WTC11 (cell line): ENCODE measurements around the gene ZIC2. TPM values are rescaled to one million over a fixed set of nuclear protein-coding genes. Genes with fewer than 3 reads are reported as not detected.

Source experiments
- ATAC-seq: fragments of 200-7000 bp; cut with Tn5 transposase; 2 replicates; pipeline ENCODE4 v1.10.0; 2021; ENCODE audit warnings: mild to moderate bottlenecking, moderate library complexity
- CTCF ChIA-PET: fragments of 300-600 bp; sonication (Branson Sonifier 250); formaldehyde crosslinking; loops from one replicate; lab custom pipeline; 2021; ENCODE audit warnings: antibody characterized with exemption; lab: Charles Lee
- POLR2A ChIA-PET: fragments of 350-600 bp; sonication (Branson Sonifier 250); formaldehyde crosslinking; loops from one replicate; lab custom pipeline; 2021; ENCODE audit warnings: antibody characterized with exemption; lab: Charles Lee
- DNase-seq: peaks from one replicate; pipeline ENCODE4 v3.0.0; 2021; ENCODE audit warnings: low spot score
- H3K27ac Mint-ChIP-seq: 2 replicates; pipeline ENCODE4 v1.8.0; 2021; ENCODE audit warnings: mixed read lengths
- H3K27me3 Mint-ChIP-seq: 2 replicates; pipeline ENCODE4 v1.8.0; 2021; ENCODE audit warnings: low read depth, mild to moderate bottlenecking, moderate library complexity, mixed read lengths
- H3K36me3 Mint-ChIP-seq: 2 replicates; pipeline ENCODE4 v1.8.0; 2021; ENCODE audit warnings: mixed read lengths
- H3K4me1 Mint-ChIP-seq: 2 replicates; pipeline ENCODE4 v1.8.0; 2022; ENCODE audit warnings: mixed read lengths
- H3K4me3 Mint-ChIP-seq: 2 replicates; pipeline ENCODE4 v1.8.0; 2021; ENCODE audit warnings: mild to moderate bottlenecking, moderate library complexity, mixed read lengths
- H3K9me3 Mint-ChIP-seq: 2 replicates; pipeline ENCODE4 v1.8.0; 2021; ENCODE audit warnings: mixed read lengths
- AR ChIP-seq: fragments of 250-450 bp; sonication (Bioruptor Pico); IDR thresholded peaks from 2 replicates; pipeline ENCODE4 v1.9.0; 2021; ENCODE audit warnings: mild to moderate bottlenecking
- ESRRA ChIP-seq: sonication (generic); formaldehyde crosslinking; IDR thresholded peaks from 2 replicates; pipeline ENCODE4 v1.8.1; 2022; ENCODE audit warnings: mild to moderate bottlenecking, missing genetic modification reagents, borderline replicate concordance
- FOXP1 ChIP-seq: sonication (generic); formaldehyde crosslinking; IDR thresholded peaks from 2 replicates; pipeline ENCODE4 v1.8.0; 2022; ENCODE audit warnings: missing genetic modification reagents, mild to moderate bottlenecking, moderate library complexity, borderline replicate concordance
- HMGA2 ChIP-seq: fragments of 250-450 bp; sonication (Bioruptor Pico); IDR thresholded peaks from 2 replicates; pipeline ENCODE4 v1.4.0; 2021; ENCODE audit warnings: mild to moderate bottlenecking, moderate library complexity
- IRF1 ChIP-seq: sonication (generic); formaldehyde crosslinking; IDR thresholded peaks from 2 replicates; pipeline ENCODE4 v1.8.0; 2023; ENCODE audit warnings: missing genetic modification reagents
- JUN ChIP-seq: sonication (generic); formaldehyde crosslinking; IDR thresholded peaks from 2 replicates; pipeline ENCODE4 v1.8.0; 2023; ENCODE audit warnings: mild to moderate bottlenecking, missing genetic modification reagents
- MAX ChIP-seq: sonication (generic); formaldehyde crosslinking; IDR thresholded peaks from 2 replicates; pipeline ENCODE4 v1.8.0; 2022; ENCODE audit warnings: mild to moderate bottlenecking, missing genetic modification reagents
- NFATC4 ChIP-seq: fragments of 250-450 bp; sonication (Bioruptor Pico); IDR thresholded peaks from 2 replicates; pipeline ENCODE4 v1.9.0; 2021; ENCODE audit warnings: mild to moderate bottlenecking
- NR2C2 ChIP-seq: sonication (generic); formaldehyde crosslinking; IDR thresholded peaks from 2 replicates; pipeline ENCODE4 v1.8.0; 2022; ENCODE audit warnings: mild to moderate bottlenecking, missing genetic modification reagents
- SP1 ChIP-seq: sonication (generic); formaldehyde crosslinking; conservative IDR thresholded peaks from 2 replicates; pipeline ENCODE4 v1.8.1; 2022; ENCODE audit warnings: missing genetic modification reagents
- TCF7 ChIP-seq: sonication (generic); formaldehyde crosslinking; IDR thresholded peaks from 2 replicates; pipeline ENCODE4 v1.8.0; 2022; ENCODE audit warnings: mild to moderate bottlenecking, low read depth, missing genetic modification reagents, moderate library complexity
- TP53 ChIP-seq: sonication (generic); formaldehyde crosslinking; IDR thresholded peaks from 2 replicates; pipeline ENCODE4 v1.8.1; 2023; ENCODE audit warnings: mild to moderate bottlenecking, missing genetic modification reagents
- USF1 ChIP-seq: sonication (generic); formaldehyde crosslinking; IDR thresholded peaks from 2 replicates; pipeline ENCODE4 v1.8.0; 2022; ENCODE audit warnings: mild to moderate bottlenecking, missing genetic modification reagents
- ZBTB43 ChIP-seq: sonication (generic); formaldehyde crosslinking; IDR thresholded peaks from 2 replicates; pipeline ENCODE4 v1.8.1; 2023; ENCODE audit warnings: mild to moderate bottlenecking, missing genetic modification reagents
- ZNF121 ChIP-seq: sonication (generic); formaldehyde crosslinking; IDR thresholded peaks from 2 replicates; pipeline ENCODE4 v1.8.0; 2023; ENCODE audit warnings: missing genetic modification reagents
- ZNF138 ChIP-seq: sonication (generic); formaldehyde crosslinking; conservative IDR thresholded peaks from 2 replicates; pipeline ENCODE4 v1.8.1; 2022; ENCODE audit warnings: mild to moderate bottlenecking, moderate library complexity, missing genetic modification reagents
- ZNF317 ChIP-seq: sonication (generic); formaldehyde crosslinking; IDR thresholded peaks from 2 replicates; pipeline ENCODE4 v1.8.1; 2023; ENCODE audit warnings: low read depth, mild to moderate bottlenecking, moderate library complexity, missing genetic modification reagents, borderline replicate concordance
- ZNF423 ChIP-seq: fragments of 250-450 bp; sonication (Bioruptor Pico); IDR thresholded peaks from 2 replicates; pipeline ENCODE4 v2.1.2; 2022; ENCODE audit warnings: mild to moderate bottlenecking, moderate library complexity
- ZNF671 ChIP-seq: fragments of 250-450 bp; sonication (Bioruptor Pico); IDR thresholded peaks from 2 replicates; pipeline ENCODE4 v1.8.0; 2021; ENCODE audit warnings: mild to moderate bottlenecking
- total RNA-seq: library from RNA; stranded (reverse); gene quantifications from 3 replicates; pipeline ENCODE4 v1.2.3, GENCODE V29; 2021

The ZIC2 gene
- total RNA-seq, 1 experiment from 2014 or later = 344 TPM

GRCh38 chr13:99974939-99975561 is 6.5 kb upstream of the ZIC2 start (continued):
- no peak for TF ChIP-seq IRF1
- TF ChIP-seq AR (CRISPR knock-in tag) = no peak
- no peak for TF ChIP-seq TP53
- no peak for TF ChIP-seq ZNF121 (CRISPR knock-in tag)
- no peak for TF ChIP-seq ZNF138 (CRISPR knock-in tag)
- peak; percentile 34; the same call in 1 of the 2 replicates for TF ChIP-seq SP1
- TF ChIP-seq ZNF317 (CRISPR knock-in tag) = no peak
- TF ChIP-seq HMGA2 (CRISPR knock-in tag) = no peak
- TF ChIP-seq ZNF423 (CRISPR knock-in tag) = peak; percentile 77; the same call in 1 of the 2 replicates
- no peak for TF ChIP-seq USF1
- TF ChIP-seq MAX = no peak
- TF ChIP-seq FOXP1 (CRISPR knock-in tag) = peak; percentile 59; the same call in 1 of the 2 replicates

- ChIA-PET CTCF (interaction anchor here (0.6 to 2.1 kb wide), 5 partner anchors 9 to 53 kb away, joined by 3 to 6 read pairs (median 4); no protein-coding TSS in a partner anchor), POLR2A (interaction anchor here (0.5 to 0.9 kb wide), 2 partner anchors 13 to 465 kb away, joined by 4 read pairs; no protein-coding TSS in a partner anchor)
- Mint-ChIP-seq H3K27me3 (peaks cover 26% of the 10 kb centered on the region), H3K4me3 (peak overlapping the region; percentile 81; the same call in 1 of the 2 replicates), H3K4me1 (peaks cover 65% of the 10 kb centered on the region), H3K9me3 (no peaks in the 10 kb centered on the region), H3K27ac (no peak overlapping the region), H3K36me3 (no peaks in the 10 kb centered on the region)
- DNase-seq (peak; percentile 46), ATAC-seq (no peak)
- no peak for TF ChIP-seq NR2C2 (CRISPR knock-in tag)
- TF ChIP-seq ZBTB43 = no peak
- TF ChIP-seq ZNF671 (CRISPR knock-in tag) = no peak
- TF ChIP-seq SP1 = no peak
- no peak for TF ChIP-seq ESRRA (CRISPR knock-in tag)
- TF ChIP-seq IRF1 = no peak
- TF ChIP-seq TCF7 (CRISPR knock-in tag) = no peak
- no peak for TF ChIP-seq NFATC4 (CRISPR knock-in tag)
- TF ChIP-seq ZNF317 (CRISPR knock-in tag) = no peak
- TF ChIP-seq JUN (CRISPR knock-in tag) = no peak
Measured at GRCh38 chr13:99975626-99976025, 6.0 kb upstream of the ZIC2 start.
